Measurements from ENCODE around the gene FEM1B. TPM values are rescaled to one million over a fixed set of nuclear protein-coding genes. Genes with fewer than 3 reads are reported as not detected.

Gene FEM1B
- total RNA-seq, 1 donor from 2014 or later, result 57.0 TPM

DNA sequence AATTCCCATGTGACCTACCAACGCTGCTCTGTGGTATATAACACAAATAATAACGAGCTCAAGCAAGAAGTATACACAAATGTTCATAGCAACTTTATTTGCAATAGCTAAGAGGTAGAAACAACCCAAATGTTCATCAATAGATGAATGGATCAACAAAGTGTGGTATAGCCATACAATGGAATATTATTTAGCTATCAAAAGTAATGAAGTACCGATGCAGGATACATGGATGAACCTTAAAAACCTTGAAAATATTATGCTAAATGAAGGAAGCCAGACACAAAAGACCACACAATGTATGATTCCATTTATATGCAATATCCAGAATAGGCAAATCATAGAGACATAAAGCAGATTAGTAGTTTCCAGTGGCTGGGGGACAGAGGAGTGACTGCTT is 15.6 kb upstream of the FEM1B start:
- no peaks in the 10 kb centered on the region for H3K36me3 ChIP-seq
- H3K9me3 ChIP-seq, result no peaks in the 10 kb centered on the region
- no peak for DNase-seq (ENCODE audit: low spot score in 2 of 2)
- H3K27ac ChIP-seq, result no peak overlapping the region
- TF ChIP-seq, protein P1, sequence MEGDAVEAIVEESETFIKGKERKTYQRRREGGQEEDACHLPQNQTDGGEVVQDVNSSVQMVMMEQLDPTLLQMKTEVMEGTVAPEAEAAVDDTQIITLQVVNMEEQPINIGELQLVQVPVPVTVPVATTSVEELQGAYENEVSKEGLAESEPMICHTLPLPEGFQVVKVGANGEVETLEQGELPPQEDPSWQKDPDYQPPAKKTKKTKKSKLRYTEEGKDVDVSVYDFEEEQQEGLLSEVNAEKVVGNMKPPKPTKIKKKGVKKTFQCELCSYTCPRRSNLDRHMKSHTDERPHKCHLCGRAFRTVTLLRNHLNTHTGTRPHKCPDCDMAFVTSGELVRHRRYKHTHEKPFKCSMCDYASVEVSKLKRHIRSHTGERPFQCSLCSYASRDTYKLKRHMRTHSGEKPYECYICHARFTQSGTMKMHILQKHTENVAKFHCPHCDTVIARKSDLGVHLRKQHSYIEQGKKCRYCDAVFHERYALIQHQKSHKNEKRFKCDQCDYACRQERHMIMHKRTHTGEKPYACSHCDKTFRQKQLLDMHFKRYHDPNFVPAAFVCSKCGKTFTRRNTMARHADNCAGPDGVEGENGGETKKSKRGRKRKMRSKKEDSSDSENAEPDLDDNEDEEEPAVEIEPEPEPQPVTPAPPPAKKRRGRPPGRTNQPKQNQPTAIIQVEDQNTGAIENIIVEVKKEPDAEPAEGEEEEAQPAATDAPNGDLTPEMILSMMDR (IDR thresholded peaks at IDR 0.05), result no peak
- no peak overlapping the region for H3K4me3 ChIP-seq
- no peaks in the 10 kb centered on the region for H3K27me3 ChIP-seq
- peaks cover 0 to 2% of the 10 kb centered on the region in 2 donors for H3K4me1 ChIP-seq
- intact Hi-C loops (cut with DNase I), result no loop called here

DNA sequence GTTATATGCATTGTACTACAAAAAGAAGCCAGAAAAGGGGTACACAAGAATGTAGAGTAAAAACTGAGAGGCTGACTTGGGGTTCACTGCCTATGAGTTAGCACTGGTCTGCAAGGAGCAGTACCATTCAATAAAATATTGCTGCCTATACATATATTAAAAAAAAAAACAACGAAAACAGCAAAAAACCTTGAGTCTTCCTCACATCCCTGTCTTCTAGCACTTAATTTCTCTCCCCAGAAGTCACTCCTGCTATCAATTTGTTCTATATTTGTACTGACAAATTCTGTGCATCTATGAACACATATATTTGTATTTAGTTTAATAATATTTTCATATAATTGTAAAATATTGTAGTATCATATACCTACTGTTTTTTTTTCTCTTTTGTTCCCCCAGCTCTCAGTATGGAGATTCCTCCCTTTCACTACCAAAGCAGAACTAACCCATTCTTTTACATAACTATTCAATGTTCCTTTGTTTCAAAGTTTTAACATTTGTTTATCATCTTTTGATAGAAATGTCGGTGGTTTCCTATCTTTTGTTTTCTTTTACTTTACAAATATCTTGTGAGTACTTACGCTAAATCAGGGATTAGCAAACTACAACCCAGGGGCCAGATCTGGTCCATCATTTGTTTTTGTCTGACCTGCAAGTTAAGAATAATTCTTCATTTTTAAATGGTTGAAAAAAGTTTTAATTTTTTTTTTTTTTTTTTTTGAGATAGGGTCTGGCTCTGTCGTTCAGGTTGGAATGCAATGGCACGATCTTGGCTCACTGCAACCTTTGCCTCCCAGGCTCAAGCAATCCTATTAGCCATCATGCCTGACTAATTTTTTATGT is 14.8 kb upstream of the FEM1B start:
- intact Hi-C loops (cut with DNase I), result no loop called here
- DNase-seq (ENCODE audit: low spot score in 2 of 2), result no peak
- Histone ChIP-seq H3K36me3 (no peaks in the 10 kb centered on the region), H3K4me1 (no peaks in the 10 kb centered on the region), H3K9me3 (no peaks in the 10 kb centered on the region), H3K4me3 (no peak overlapping the region), H3K27me3 (no peaks in the 10 kb centered on the region), H3K27ac (no peak overlapping the region)
- TF ChIP-seq, protein P1 (IDR thresholded peaks at IDR 0.05), result no peak

DNA sequence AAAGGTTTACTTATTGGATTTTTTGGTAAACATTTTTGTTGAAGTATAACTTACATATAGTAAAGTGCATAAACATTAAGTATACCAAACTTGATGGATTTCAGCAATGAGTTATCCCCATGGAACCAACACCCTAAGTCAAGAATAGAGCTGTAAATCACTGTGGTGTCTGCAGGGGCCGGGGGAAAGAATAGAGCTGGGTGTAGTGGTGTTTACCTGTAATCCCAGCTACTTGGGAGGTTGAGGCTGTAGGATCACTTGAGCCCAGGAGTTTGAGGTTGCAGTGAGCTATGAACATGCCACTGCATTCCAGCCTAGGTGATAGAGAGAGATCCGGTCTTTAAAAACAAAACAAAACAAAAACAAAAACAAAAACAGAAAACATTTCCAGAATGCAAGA is 13.3 kb upstream of the FEM1B start:
- Histone ChIP-seq H3K36me3 (no peaks in the 10 kb centered on the region), H3K27ac (no peak overlapping the region), H3K9me3 (no peaks in the 10 kb centered on the region), H3K4me1 (no peaks in the 10 kb centered on the region), H3K4me3 (no peak overlapping the region), H3K27me3 (no peaks in the 10 kb centered on the region)
- DNase-seq (ENCODE audit: low spot score in 2 of 2), result no peak
- intact Hi-C loops (cut with DNase I), result no loop called here
- TF ChIP-seq, protein P1 (IDR thresholded peaks at IDR 0.05), result no peak

DNA sequence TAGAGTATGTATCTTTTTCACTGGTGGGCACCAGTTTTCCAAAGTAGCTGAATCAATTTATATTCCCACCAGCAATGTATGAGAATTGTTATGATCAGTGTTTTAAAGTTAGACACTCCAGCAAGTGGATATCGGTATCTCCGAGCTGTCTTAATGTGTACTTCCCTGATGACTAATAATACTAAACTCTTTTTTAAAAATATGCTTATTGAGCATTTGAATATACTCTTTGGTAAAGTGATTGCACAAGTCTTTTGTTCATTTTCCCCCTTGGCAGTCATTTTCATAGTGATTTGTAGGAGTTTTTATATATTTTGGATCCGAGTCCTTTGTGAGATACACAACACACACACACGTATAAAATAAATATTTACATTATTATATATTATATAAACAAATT is 12.5 kb upstream of the FEM1B start:
- no peaks in the 10 kb centered on the region for H3K36me3 ChIP-seq
- no peaks in the 10 kb centered on the region for H3K9me3 ChIP-seq
- no peaks in the 10 kb centered on the region for H3K4me1 ChIP-seq
- DNase-seq (ENCODE audit: low spot score in 2 of 2), result no peak
- TF ChIP-seq, protein P1 (IDR thresholded peaks at IDR 0.05), result no peak
- no peak overlapping the region for H3K27ac ChIP-seq
- H3K27me3 ChIP-seq, result no peaks in the 10 kb centered on the region
- H3K4me3 ChIP-seq, result no peak overlapping the region
- intact Hi-C loops (cut with DNase I), result no loop called here

DNA sequence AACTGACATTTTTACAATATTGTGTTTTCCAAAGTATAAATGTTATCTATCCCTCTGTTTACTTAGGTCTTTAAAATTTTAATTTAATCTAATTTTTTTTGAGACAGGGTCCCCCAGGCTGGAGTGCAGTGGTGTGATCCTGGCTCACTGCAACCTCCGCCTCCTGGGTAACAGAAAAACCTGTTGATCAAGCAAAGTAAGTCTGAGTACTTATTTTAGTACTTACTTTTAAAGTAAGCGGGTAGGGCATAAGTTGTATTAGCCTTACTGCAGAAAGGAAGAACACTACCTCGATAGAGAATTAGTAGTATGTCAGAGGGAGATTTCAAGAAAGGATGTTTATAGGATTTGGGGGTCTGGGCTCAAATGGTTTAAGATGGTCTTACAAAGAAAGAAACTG is 11.9 kb upstream of the FEM1B start:
- no peaks in the 10 kb centered on the region for H3K4me1 ChIP-seq
- no peak overlapping the region for H3K4me3 ChIP-seq
- no peaks in the 10 kb centered on the region for H3K27me3 ChIP-seq
- H3K36me3 ChIP-seq, result no peaks in the 10 kb centered on the region
- no peak for DNase-seq (ENCODE audit: low spot score in 2 of 2)
- intact Hi-C loops (cut with DNase I), result no loop called here
- H3K27ac ChIP-seq, result no peak overlapping the region
- H3K9me3 ChIP-seq, result no peaks in the 10 kb centered on the region
- TF ChIP-seq, protein P1 (IDR thresholded peaks at IDR 0.05), result no peak
